NT2/D1 (cell line): ENCODE measurements around the gene CLSTN3.

Source experiments
- SUZ12 ChIP-seq: IDR thresholded peaks from 2 replicates; pipeline ENCODE4 v1.6.1; 2011; ENCODE audit not compliant: insufficient read length, insufficient read depth; ENCODE audit errors: extremely low read depth
- YY1 ChIP-seq: IDR thresholded peaks from 2 replicates; pipeline ENCODE4 v1.6.1; 2011; ENCODE audit not compliant: insufficient read length, insufficient read depth
- ZNF274 ChIP-seq: IDR thresholded peaks from 2 replicates; pipeline ENCODE4 v1.6.1; 2011; ENCODE audit warnings: mild to moderate bottlenecking, low read depth, low read length

DNA sequence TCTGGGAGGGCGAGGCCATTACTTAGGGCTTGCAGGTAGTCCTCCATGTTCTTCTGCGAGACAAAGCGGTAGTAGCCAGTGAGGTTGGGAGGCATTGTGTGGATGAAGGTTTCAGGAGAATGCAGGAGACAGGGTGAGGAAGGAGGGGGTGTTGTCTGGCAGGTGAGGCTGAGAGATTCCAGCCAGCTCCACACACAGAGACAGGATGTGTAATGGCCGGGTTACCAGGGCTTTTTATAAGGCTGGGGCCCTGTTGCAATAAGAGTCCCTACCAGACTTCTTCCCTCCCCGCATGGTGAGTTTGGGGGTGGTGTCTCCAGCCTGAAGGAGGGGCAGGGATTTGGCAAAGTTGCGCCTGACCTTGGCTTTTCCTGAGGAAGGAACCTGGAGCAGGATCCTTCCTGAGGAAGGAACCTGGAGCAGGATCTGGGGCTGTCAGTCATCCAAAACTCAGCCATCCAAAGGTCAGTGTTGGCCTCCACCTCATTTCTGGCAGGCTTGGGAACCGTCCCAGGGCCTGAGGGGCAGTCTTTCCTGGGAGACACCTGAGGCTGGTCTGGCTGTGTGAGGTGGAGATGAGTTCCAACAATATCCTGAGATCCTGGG, 1.4 kb upstream of the CLSTN3 start, which contains the start of gene RBP5:
- TF ChIP-seq SUZ12 = no peak
- TF ChIP-seq YY1 = no peak
- no peak for TF ChIP-seq ZNF274
